Activated naive CD4-positive, alpha-beta T cell treated with anti-CD3 and anti-CD28 coated beads, Interleukin-2, amount 50 U/mL, for 16 hours (primary cell): ENCODE data around the gene SGO2.
"Not testable (repeated sequence)": the region's sequence is repeated elsewhere in the genome, so short reads cannot be mapped to it uniquely, and the experiment has no call there.

Experiments
- DNase-seq: peaks from one replicate; pipeline ENCODE4 v3.0.0-alpha.2; 2020

The SGO2 gene

DNA sequence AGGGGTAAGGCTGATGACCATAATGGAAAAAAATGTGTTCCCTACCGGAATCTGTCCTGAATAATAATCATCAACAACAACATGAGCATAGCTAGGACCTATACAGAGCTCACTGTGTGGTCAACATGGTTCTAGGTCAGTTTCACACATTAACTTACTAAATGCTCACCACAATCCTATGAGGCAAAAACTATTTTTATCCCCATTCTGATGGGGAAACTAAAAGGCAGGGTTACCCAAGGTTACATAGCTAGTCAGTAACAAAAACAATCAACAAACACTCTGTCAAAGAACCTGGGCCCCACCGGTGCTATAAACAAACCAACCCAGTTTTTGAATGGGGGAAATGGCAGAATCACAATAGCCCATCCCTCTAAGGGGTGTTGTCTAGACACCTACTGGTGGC is 100.0 kb downstream of the SGO2 start:
- DNase-seq: no peak

DNA sequence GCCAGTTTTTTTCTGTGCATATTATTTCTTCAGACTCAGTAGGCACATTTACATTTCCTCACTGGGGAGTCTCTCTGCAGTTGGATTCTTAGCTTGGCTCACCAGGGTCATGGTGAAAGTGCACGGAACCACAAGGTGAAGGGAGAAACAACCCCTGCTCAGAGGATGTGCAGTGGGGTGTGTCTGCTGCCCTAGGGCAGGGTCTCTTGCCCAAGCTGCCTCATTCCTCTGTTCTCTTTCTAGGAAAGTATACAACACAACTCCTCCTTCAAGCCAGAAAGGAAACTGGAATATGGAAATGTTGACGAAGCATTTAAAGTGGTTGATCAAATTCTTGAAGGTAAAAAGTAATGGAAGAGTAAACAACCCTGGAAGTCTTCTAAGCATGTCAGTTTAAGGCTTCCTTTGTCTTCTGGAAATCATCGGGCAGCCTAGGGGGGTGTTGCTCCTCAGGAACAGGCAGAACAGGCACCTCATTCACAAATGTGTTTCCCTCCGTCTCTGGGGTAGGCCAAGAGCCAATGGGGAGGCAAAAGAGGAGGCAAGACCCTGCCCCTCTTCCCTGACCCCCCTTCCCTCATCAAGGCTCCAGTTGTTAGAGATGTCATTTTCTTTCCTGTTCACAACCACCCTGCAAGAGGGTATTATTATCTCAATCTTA is 101.2 kb downstream of the SGO2 start:
- no peak for DNase-seq

DNA sequence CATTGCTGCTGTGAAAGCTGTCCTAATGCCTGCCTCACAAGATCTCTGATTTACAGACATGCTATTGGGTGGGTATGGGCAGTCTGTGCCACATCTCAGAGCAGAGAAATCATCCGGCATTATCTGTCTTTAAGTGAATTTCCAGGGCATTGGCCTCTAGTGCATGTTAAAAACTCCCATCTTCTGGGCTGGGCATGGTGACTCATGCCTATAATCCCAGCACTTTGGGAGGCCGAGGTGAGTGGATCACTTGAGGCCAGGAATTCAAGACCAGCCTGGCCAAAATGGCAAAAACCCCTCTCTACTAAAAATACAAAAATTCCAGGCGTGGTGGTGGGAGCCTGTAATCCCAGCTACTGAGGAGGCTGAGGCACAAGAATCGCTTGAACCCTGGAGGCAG is 102.5 kb downstream of the SGO2 start:
- DNase-seq: not testable (repeated sequence)

DNA sequence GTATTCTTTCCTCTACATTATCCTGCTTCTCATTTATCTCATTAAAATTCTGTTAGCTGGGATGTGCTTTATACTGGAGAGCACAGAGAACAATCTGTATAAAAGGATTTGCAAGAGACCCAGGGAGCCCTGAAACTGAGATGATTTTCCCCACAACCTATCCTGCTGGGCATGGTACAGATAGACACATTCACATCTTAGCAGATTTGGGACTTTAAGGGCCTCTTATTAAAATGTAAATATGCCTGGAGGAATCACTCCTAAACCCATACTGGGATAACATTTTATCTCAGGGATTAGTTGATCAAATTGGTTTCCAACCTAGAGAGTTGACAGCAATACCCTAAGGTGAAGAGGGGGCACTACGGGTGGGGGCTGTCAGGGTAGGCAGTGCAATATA is 105.3 kb downstream of the SGO2 start:
- DNase-seq: no peak
